Smooth muscle cell (in vitro differentiated cells): ENCODE data around the gene SH3TC1. TPM values are rescaled to one million over a fixed set of nuclear protein-coding genes. Genes with fewer than 3 reads are reported as not detected.

Source experiments
- DNase-seq: peaks from one replicate; lab custom pipeline; 2025; ENCODE audit not compliant: unreplicated experiment; lab: John Stamatoyannopoulos, UW
- H2AFZ ChIP-seq: fragments of 200-600 bp; sonication (generic); 2 replicates; pipeline ENCODE4 v1.6.0; 2016; ENCODE audit warnings: antibody characterized with exemption, low read depth, mild to moderate bottlenecking
- H3F3A ChIP-seq: fragments of 200-600 bp; sonication (generic); 2 replicates; pipeline ENCODE4 v1.6.0; 2017; ENCODE audit warnings: antibody characterized with exemption, low read depth
- H3K27ac ChIP-seq: fragments of 200-600 bp; sonication (generic); 2 replicates; pipeline ENCODE4 v1.5.1; 2016; ENCODE audit warnings: low read depth, mild to moderate bottlenecking
- H3K27me3 ChIP-seq: fragments of 200-600 bp; sonication (generic); 2 replicates; pipeline ENCODE4 v1.6.1; 2016; ENCODE audit warnings: low read depth, mild to moderate bottlenecking
- H3K36me3 ChIP-seq: fragments of 200-600 bp; sonication (generic); 2 replicates; pipeline ENCODE4 v1.5.1; 2016; ENCODE audit warnings: low read depth
- H3K4me1 ChIP-seq: fragments of 200-600 bp; sonication (generic); 2 replicates; pipeline ENCODE4 v1.5.1; 2016; ENCODE audit warnings: low read depth
- H3K4me2 ChIP-seq: fragments of 200-600 bp; sonication (generic); 2 replicates; pipeline ENCODE4 v1.6.0; 2016; ENCODE audit warnings: mild to moderate bottlenecking
- H3K4me3 ChIP-seq: fragments of 200-600 bp; sonication (generic); 2 replicates; pipeline ENCODE4 v1.5.1; 2016; ENCODE audit warnings: mild to moderate bottlenecking
- H3K79me2 ChIP-seq: fragments of 200-600 bp; sonication (generic); 2 replicates; pipeline ENCODE4 v1.6.0; 2016; ENCODE audit warnings: low read depth, mild to moderate bottlenecking
- H3K9ac ChIP-seq: fragments of 200-600 bp; sonication (generic); 2 replicates; pipeline ENCODE4 v1.6.0; 2016; ENCODE audit warnings: low read depth
- H3K9me3 ChIP-seq: fragments of 200-600 bp; sonication (generic); replicated peaks from 2 replicates; pipeline ENCODE4 v1.5.1; 2016; ENCODE audit warnings: low read depth
- H4K20me1 ChIP-seq: fragments of 200-600 bp; sonication (generic); 2 replicates; pipeline ENCODE4 v1.6.0; 2016; ENCODE audit warnings: low read depth
- CTCF ChIP-seq: fragments of 200-600 bp; sonication (generic); IDR thresholded peaks from 2 replicates; pipeline ENCODE4 v1.5.1; 2017; ENCODE audit warnings: borderline replicate concordance, mild to moderate bottlenecking, antibody characterized with exemption; ENCODE audit not compliant: insufficient read depth, poor library complexity, severe bottlenecking
- WGBS: methylation state at CpG from one replicate; pipeline ENCODE4 v1.1.7; 2016; ENCODE audit warnings: low lambda C conversion rate; 5-methylcytosine and 5-hydroxymethylcytosine counted together
- polyA plus RNA-seq: library from polyadenylated mRNA; unstranded; fragments of >200 nt; fragmentation: Nextera tagmentation; extraction: Ambion mirVana; gene quantifications from 2 replicates; pipeline ENCODE4 v1.2.1, GENCODE V29; 2016
- total RNA-seq: library from RNA; depleted of rRNA; stranded (reverse); fragments of >200 nt; gene quantifications from 2 replicates; pipeline ENCODE4 v1.2.3, GENCODE V29; 2014

The SH3TC1 gene
- total and polyA plus RNA-seq, 2 experiments from 2014 or later: 7.8 to 17.7 TPM

DNA sequence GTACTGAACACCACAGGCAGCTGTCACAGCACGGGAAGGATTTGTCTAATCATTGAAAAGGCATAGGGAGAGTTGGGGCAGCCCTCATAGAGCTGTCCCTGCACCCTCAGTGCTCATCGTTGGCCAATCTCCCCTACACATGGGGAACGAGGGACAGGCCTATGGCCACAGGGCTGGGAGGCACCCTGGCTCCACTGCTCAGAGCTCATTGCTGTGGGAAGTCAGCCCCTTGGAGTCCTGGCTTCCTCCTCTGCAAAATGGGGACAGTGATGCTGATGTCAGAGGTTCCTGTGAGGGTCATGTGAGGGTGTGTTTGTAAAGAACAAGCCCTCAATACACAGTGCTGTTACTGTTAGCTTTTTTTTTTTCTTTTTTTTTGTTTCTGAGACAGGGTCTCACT is 51.1 kb downstream of the SH3TC1 start:
- Histone ChIP-seq H3K4me3 (no peak overlapping the region), H3K9ac (no peak overlapping the region), H4K20me1 (no peaks in the 10 kb centered on the region), H3K9me3 (no peaks in the 10 kb centered on the region), H3K27ac (no peak overlapping the region), H3F3A (peaks cover 18% of the 10 kb centered on the region), H3K36me3 (no peaks in the 10 kb centered on the region), H3K27me3 (no peaks in the 10 kb centered on the region), H3K4me1 (peaks cover 6% of the 10 kb centered on the region), H3K79me2 (no peaks in the 10 kb centered on the region), H3K4me2 (no peak overlapping the region), H2AFZ (no peak overlapping the region)
- no peak for DNase-seq
- no peak for TF ChIP-seq CTCF
- 85% methylated on average over 3 of the region's 3 CpGs for WGBS

DNA sequence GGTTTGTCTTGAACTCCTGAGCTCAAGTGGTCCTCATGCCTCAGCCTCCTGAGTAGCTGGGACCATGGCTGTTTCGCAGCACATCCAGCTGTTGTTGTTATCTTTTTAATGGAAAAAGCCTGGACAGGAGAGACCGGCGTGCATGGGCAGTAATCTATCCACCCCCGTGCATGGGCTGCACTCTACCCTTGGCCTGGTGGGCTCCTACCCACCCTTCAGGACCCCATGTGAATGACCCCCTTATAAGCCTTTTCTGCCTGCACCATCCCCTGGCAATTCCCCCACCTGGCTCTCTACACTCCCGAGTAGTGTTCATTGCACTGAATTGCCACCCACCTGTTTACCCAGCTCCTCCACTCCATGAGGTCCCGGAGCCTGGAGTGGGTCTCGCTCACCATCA is 51.5 kb downstream of the SH3TC1 start:
- 84% methylated on average over 7 of the region's 7 CpGs for WGBS
- H3K79me2 ChIP-seq: no peaks in the 10 kb centered on the region

GRCh38 chr4:8251110-8251883 is 52.2 kb downstream of the SH3TC1 start:
- H3K9ac ChIP-seq: no peak overlapping the region
- no peak overlapping the region for H3K27ac ChIP-seq
- DNase-seq: no peak
- no peaks in the 10 kb centered on the region for H3K9me3 ChIP-seq
- H3K36me3 ChIP-seq: no peaks in the 10 kb centered on the region
- peaks cover 20% of the 10 kb centered on the region for H3F3A ChIP-seq
- WGBS: 89% methylated on average over 24 of the region's 24 CpGs
- no peaks in the 10 kb centered on the region for H3K27me3 ChIP-seq
- no peak overlapping the region for H2AFZ ChIP-seq
- H3K4me2 ChIP-seq: no peak overlapping the region
- peaks cover 6% of the 10 kb centered on the region for H3K4me1 ChIP-seq
- no peak for TF ChIP-seq CTCF
- no peak overlapping the region for H3K4me3 ChIP-seq
- no peaks in the 10 kb centered on the region for H4K20me1 ChIP-seq
- H3K79me2 ChIP-seq: no peaks in the 10 kb centered on the region

More for the DNA sequence above, 51.5 kb downstream of the SH3TC1 start:
- Histone ChIP-seq H3K27ac (no peak overlapping the region), H3K4me1 (peaks cover 6% of the 10 kb centered on the region), H4K20me1 (no peaks in the 10 kb centered on the region), H2AFZ (no peak overlapping the region), H3K9ac (no peak overlapping the region), H3K27me3 (no peaks in the 10 kb centered on the region), H3F3A (peaks cover 20% of the 10 kb centered on the region), H3K36me3 (no peaks in the 10 kb centered on the region), H3K9me3 (no peaks in the 10 kb centered on the region), H3K4me3 (no peak overlapping the region), H3K4me2 (no peak overlapping the region)
- DNase-seq: no peak
- TF ChIP-seq CTCF: no peak
